ENCODE data around the gene IQGAP1.

Gene IQGAP1

DNA sequence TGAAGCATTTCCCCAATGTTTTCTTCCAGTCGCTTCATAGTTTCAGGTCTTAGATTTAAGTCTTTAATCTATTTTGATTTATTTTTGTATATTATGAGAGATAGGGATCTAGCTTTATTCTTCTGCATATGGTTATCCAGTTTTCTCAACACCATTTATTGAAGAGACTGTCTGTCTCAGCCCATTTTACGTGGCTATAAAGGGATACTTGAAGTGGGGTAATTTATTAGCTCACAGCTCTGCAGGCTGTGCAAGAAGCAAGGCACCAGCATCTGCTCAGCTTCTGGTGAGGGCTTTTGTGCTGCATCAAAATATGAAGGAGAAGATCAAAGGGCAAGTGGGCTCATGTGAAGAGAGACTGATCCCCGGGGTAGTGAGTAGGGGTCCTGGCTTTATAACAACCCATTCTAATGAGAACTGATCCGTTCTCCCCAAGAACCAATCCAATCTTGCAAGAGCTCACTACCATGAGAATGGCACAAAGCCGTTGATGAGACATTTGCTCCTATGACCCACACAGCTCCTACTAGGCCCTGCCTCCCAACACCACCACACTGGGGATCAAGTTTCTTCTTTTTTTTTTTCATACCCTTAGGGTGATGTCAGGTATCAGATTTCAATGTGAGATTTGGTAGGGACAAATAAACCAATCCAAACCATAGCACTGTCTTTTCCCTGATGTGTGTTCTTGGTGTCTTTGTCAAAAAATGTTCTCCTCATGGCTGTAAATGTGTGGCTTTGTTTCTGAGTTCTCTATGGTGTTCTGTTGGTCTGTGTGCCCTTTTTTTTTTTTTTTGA, 63.2 kb downstream of the IQGAP1 start:
- no peak for DNase-seq (ENCODE audit: extremely low read depth, insufficient read length)
- peaks cover 16% of the 10 kb centered on the region for H3K36me3 ChIP-seq (ENCODE audit: control insufficient read depth, insufficient read depth, low read length)

GRCh38 chr15:90456236-90456635, 68.2 kb downstream of the IQGAP1 start:
- no peak for DNase-seq (ENCODE audit: extremely low read depth, insufficient read length)
- Histone ChIP-seq H3K27me3 (replicated peaks; ENCODE audit: control insufficient read depth, insufficient read depth, low read length) (no peaks in the 10 kb centered on the region), H3K4me3 (replicated peaks; ENCODE audit: low read depth, low read length) (no peak overlapping the region), H3K36me3 (ENCODE audit: control insufficient read depth, insufficient read depth, low read length) (peaks cover 25% of the 10 kb centered on the region)
- TF ChIP-seq, protein P1, sequence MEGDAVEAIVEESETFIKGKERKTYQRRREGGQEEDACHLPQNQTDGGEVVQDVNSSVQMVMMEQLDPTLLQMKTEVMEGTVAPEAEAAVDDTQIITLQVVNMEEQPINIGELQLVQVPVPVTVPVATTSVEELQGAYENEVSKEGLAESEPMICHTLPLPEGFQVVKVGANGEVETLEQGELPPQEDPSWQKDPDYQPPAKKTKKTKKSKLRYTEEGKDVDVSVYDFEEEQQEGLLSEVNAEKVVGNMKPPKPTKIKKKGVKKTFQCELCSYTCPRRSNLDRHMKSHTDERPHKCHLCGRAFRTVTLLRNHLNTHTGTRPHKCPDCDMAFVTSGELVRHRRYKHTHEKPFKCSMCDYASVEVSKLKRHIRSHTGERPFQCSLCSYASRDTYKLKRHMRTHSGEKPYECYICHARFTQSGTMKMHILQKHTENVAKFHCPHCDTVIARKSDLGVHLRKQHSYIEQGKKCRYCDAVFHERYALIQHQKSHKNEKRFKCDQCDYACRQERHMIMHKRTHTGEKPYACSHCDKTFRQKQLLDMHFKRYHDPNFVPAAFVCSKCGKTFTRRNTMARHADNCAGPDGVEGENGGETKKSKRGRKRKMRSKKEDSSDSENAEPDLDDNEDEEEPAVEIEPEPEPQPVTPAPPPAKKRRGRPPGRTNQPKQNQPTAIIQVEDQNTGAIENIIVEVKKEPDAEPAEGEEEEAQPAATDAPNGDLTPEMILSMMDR (IDR thresholded peaks at IDR 0.05; ENCODE audit: insufficient read depth, low read length, poor library complexity, severe bottlenecking): no peak

More for the DNA sequence above, 63.2 kb downstream of the IQGAP1 start:
- Histone ChIP-seq H3K4me3 (replicated peaks; ENCODE audit: low read depth, low read length) (no peak overlapping the region), H3K27me3 (replicated peaks; ENCODE audit: control insufficient read depth, insufficient read depth, low read length) (no peaks in the 10 kb centered on the region)
- TF ChIP-seq, protein P1 (IDR thresholded peaks at IDR 0.05; ENCODE audit: insufficient read depth, low read length, poor library complexity, severe bottlenecking): no peak

DNA sequence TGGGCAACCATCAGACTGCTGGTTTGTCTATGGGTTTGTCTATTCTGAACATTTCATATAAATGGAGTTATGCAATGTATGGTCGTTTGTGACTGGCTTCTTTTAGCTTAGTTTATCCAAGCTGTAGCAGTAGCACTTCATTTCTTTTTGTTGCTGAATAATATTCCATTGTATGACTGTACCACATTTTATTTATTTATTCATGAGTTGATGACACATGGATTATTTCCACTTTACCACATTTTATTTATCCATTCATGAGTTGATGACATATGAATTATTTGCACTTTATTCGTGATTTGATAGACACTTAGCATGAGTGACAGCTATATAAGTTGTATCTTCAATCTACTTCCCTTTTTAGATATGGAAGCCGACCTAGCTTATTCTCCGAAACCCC, 70.0 kb downstream of the IQGAP1 start:
- TF ChIP-seq, protein P1 (IDR thresholded peaks at IDR 0.05; ENCODE audit: insufficient read depth, low read length, poor library complexity, severe bottlenecking): no peak
- Histone ChIP-seq H3K27me3 (replicated peaks; ENCODE audit: control insufficient read depth, insufficient read depth, low read length) (no peaks in the 10 kb centered on the region), H3K4me3 (replicated peaks; ENCODE audit: low read depth, low read length) (no peak overlapping the region), H3K36me3 (ENCODE audit: control insufficient read depth, insufficient read depth, low read length) (peaks cover 19% of the 10 kb centered on the region)
- no peak for DNase-seq (ENCODE audit: extremely low read depth, insufficient read length)

- H3K4me3 ChIP-seq (replicated peaks; ENCODE audit: low read depth, low read length): no peak overlapping the region
- H3K27me3 ChIP-seq (replicated peaks; ENCODE audit: control insufficient read depth, insufficient read depth, low read length): no peaks in the 10 kb centered on the region
- DNase-seq (ENCODE audit: extremely low read depth, insufficient read length): no peak
- H3K36me3 ChIP-seq (ENCODE audit: control insufficient read depth, insufficient read depth, low read length): peaks cover 21% of the 10 kb centered on the region
- TF ChIP-seq, protein P1 (IDR thresholded peaks at IDR 0.05; ENCODE audit: insufficient read depth, low read length, poor library complexity, severe bottlenecking): no peak
Observed at GRCh38 chr15:90459368-90459767, 71.3 kb downstream of the IQGAP1 start.

DNA sequence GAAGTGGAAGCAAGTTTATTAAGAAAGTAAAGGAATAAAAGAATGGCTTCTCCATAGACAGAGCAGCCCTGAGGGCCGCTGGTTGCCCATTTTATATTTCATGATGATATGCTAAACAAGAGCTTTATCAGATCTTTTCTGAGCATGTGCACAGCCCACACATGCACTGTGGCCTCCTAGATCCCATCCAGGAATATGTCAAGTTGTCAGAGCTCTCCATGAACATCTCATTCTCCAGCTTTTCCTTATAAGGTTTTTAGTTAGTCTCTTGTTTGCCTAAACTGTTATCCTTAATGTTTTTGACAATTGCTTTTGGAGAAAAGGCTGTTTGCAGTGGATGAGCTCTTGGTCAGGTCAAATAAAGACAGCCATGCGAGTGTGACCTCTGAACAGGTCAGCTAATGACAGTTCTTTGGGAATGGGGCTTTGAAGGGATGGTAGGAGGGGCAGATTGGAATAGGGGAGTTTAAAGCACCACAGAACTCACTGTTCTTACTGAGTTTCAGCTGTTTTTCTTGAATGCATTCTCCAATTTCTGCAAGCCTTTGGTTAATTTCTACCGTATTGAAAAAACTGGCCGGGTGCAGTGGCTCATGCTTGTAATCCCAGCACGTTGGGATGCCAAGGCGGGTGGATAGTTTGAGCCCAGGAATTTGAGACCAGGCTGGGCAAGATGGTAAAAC, 72.2 kb downstream of the IQGAP1 start:
- no peak for DNase-seq (ENCODE audit: extremely low read depth, insufficient read length)
- Histone ChIP-seq H3K4me3 (replicated peaks; ENCODE audit: low read depth, low read length) (no peak overlapping the region), H3K27me3 (replicated peaks; ENCODE audit: control insufficient read depth, insufficient read depth, low read length) (no peaks in the 10 kb centered on the region), H3K36me3 (ENCODE audit: control insufficient read depth, insufficient read depth, low read length) (peaks cover 18% of the 10 kb centered on the region)
- TF ChIP-seq, protein P1 (IDR thresholded peaks at IDR 0.05; ENCODE audit: insufficient read depth, low read length, poor library complexity, severe bottlenecking): no peak
